OCI-LY7 (cell line): ENCODE data around the gene PTPRE.

Experiments
- EZH2phosphoT487 ChIP-seq: fragments of 200-600 bp; sonication (generic); IDR thresholded peaks from 2 replicates; pipeline ENCODE4 v1.6.1; 2018; ENCODE audit warnings: low read depth, borderline replicate concordance, mild to moderate bottlenecking, mixed run types, antibody characterized with exemption, low read length, moderate library complexity, mixed read lengths
- TF ChIP-seq, protein P1 (sequence below): fragments of 200-600 bp; sonication (generic); conservative IDR thresholded peaks from 2 replicates; pipeline ENCODE4 v1.5.1; 2014; ENCODE audit warnings: mild to moderate bottlenecking, antibody characterized with exemption, low read length, moderate library complexity, mixed read lengths

GRCh38 chr10:128035557-128035973 is 128.7 kb downstream of the PTPRE start:
- TF ChIP-seq, protein P1, sequence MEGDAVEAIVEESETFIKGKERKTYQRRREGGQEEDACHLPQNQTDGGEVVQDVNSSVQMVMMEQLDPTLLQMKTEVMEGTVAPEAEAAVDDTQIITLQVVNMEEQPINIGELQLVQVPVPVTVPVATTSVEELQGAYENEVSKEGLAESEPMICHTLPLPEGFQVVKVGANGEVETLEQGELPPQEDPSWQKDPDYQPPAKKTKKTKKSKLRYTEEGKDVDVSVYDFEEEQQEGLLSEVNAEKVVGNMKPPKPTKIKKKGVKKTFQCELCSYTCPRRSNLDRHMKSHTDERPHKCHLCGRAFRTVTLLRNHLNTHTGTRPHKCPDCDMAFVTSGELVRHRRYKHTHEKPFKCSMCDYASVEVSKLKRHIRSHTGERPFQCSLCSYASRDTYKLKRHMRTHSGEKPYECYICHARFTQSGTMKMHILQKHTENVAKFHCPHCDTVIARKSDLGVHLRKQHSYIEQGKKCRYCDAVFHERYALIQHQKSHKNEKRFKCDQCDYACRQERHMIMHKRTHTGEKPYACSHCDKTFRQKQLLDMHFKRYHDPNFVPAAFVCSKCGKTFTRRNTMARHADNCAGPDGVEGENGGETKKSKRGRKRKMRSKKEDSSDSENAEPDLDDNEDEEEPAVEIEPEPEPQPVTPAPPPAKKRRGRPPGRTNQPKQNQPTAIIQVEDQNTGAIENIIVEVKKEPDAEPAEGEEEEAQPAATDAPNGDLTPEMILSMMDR, result peak; percentile 91
- TF ChIP-seq EZH2phosphoT487, result no peak
